ENCODE measurements around the gene EPB41L1.

The EPB41L1 gene

DNA sequence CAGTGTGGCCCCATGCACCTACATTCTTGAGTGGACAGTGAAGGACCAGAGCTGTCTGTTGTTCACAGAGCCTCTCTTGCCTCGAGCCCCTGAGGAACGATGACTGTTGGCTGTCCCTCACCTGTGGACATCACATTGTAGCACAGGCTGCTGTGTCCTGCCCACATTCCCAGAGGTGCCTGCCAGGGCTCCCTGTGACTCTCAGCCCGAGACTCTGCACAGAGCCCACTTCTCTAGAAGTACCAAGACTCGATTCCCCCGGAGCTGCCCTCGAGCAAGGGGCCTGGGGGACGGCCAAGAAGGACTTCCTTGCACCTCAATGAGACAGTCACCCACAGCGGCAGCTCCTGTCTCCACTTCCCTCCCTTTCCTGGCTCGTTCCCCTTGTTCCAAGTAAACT lies 123.0 kb downstream of the EPB41L1 start:
- CTCF ChIA-PET: interaction anchor here (0.8 kb wide), 2 partner anchors 121 to 160 kb away, joined by 3 to 5 read pairs; no protein-coding TSS in a partner anchor
- no peaks in the 10 kb centered on the region for H3K9me3 ChIP-seq (ENCODE audit: control insufficient read depth, insufficient read depth, low read depth, low read length)
- no peak overlapping the region for H3K4me3 ChIP-seq (ENCODE audit: low read depth, low read length)
- TF ChIP-seq IKZF3 (tag by site-specific recombination; IDR thresholded peaks at IDR 0.05) (no peak), REPIN1 (tag by site-specific recombination; IDR thresholded peaks at IDR 0.05; ENCODE audit: low read depth) (no peak), KLF9 (tag by site-specific recombination; IDR thresholded peaks at IDR 0.05; ENCODE audit: low read depth) (no peak), ZNF571 (tag by site-specific recombination; IDR thresholded peaks at IDR 0.05) (no peak), ZNF626 (tag by site-specific recombination; IDR thresholded peaks at IDR 0.05) (no peak), ZNF510 (tag by site-specific recombination; IDR thresholded peaks at IDR 0.05; ENCODE audit: insufficient replicate concordance) (no peak), ZNF132 (tag by site-specific recombination; IDR thresholded peaks at IDR 0.05; ENCODE audit: borderline replicate concordance) (no peak), ZNF610 (tag by site-specific recombination; IDR thresholded peaks at IDR 0.05; ENCODE audit: borderline replicate concordance) (no peak), ZNF580 (tag by site-specific recombination; IDR thresholded peaks at IDR 0.05) (no peak), KLF8 (tag by site-specific recombination; IDR thresholded peaks at IDR 0.05) (no peak), PRDM1 (tag by site-specific recombination; IDR thresholded peaks at IDR 0.05) (no peak), ZNF10 (tag by site-specific recombination; IDR thresholded peaks at IDR 0.05) (no peak), SALL2 (tag by site-specific recombination; IDR thresholded peaks at IDR 0.05; ENCODE audit: borderline replicate concordance) (no peak), SCRT2 (tag by site-specific recombination; IDR thresholded peaks at IDR 0.05) (no peak), ZFP41 (tag by site-specific recombination; IDR thresholded peaks at IDR 0.05; ENCODE audit: borderline replicate concordance) (no peak), KLF16 (tag by site-specific recombination; IDR thresholded peaks at IDR 0.05) (no peak)
- H3K4me1 ChIP-seq (ENCODE audit: control insufficient read depth, insufficient read depth, low read length): no peaks in the 10 kb centered on the region
- POLR2A ChIA-PET: no interaction called here
- no peak overlapping the region for H3K27ac ChIP-seq (ENCODE audit: extremely low read depth, low read depth, low read length)
- H3K36me3 ChIP-seq (ENCODE audit: control insufficient read depth in 2 of 2, insufficient read depth in 1 of 2, low read length in 2 of 2): no peaks in the 10 kb centered on the region

DNA sequence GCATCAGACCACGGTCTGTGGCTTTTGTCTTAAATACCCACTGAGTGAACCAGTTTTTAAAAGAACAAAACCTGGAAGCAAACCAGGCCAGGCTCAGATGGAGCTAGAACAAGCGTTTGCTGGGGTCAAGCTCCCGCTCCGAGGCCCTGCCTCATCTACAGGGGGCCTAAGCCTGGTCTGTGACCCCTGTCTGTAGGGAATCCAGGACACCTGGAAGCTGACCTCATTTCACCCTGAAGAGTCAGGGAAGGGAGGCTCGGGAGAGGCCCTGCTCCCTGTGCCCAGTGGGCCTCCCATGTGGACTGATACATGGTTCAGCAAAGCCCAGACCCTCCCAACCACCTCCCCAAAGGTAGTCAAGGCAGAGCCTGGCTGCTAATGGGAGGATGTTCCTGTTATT lies 124.8 kb downstream of the EPB41L1 start:
- Histone ChIP-seq H3K27ac (ENCODE audit: extremely low read depth, low read depth, low read length) (no peak overlapping the region), H3K4me1 (ENCODE audit: control insufficient read depth, insufficient read depth, low read length) (no peaks in the 10 kb centered on the region), H3K4me3 (ENCODE audit: low read depth, low read length) (no peak overlapping the region), H3K36me3 (ENCODE audit: control insufficient read depth in 2 of 2, insufficient read depth in 1 of 2, low read length in 2 of 2) (no peaks in the 10 kb centered on the region), H3K9me3 (ENCODE audit: control insufficient read depth, insufficient read depth, low read depth, low read length) (no peaks in the 10 kb centered on the region)
- TF ChIP-seq ZNF664 (tag by site-specific recombination; IDR thresholded peaks at IDR 0.05) (no peak), ZNF48 (tag by site-specific recombination; IDR thresholded peaks at IDR 0.05) (no peak), ZNF10 (tag by site-specific recombination; IDR thresholded peaks at IDR 0.05) (no peak), SP2 (tag by site-specific recombination; IDR thresholded peaks at IDR 0.05) (no peak)
- POLR2A ChIA-PET: no interaction called here
- CTCF ChIA-PET: interaction anchor here (1.2 kb wide), 1 partner anchor 12 kb away, joined by 3 read pairs; no protein-coding TSS in a partner anchor

DNA sequence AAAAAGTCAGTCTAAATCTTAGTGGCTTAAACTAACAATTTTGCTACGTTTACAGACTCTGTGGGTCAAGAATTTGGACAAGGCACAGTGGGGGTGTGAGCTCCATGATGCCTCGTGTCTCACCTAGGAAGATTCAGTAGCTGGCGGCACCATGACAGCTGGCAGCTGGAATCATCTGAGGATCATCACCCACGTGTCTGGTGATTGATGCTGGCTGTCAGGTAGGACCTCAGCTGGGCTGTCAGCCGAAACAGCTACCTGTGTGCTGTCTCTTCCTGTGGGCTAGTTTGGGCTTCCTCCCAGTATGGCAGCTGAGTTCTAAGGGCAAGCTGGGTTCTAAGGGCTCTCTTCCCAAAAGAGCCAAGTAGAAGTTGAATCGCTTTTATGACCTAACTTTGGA lies 125.2 kb downstream of the EPB41L1 start:
- no peaks in the 10 kb centered on the region for H3K36me3 ChIP-seq (ENCODE audit: control insufficient read depth in 2 of 2, insufficient read depth in 1 of 2, low read length in 2 of 2)
- CTCF ChIA-PET: no interaction called here
- H3K4me3 ChIP-seq (ENCODE audit: low read depth, low read length): no peak overlapping the region
- H3K27ac ChIP-seq (ENCODE audit: extremely low read depth, low read depth, low read length): no peak overlapping the region
- H3K4me1 ChIP-seq (ENCODE audit: control insufficient read depth, insufficient read depth, low read length): no peaks in the 10 kb centered on the region
- TF ChIP-seq TSHZ1 (tag by site-specific recombination; IDR thresholded peaks at IDR 0.05; ENCODE audit: borderline replicate concordance) (no peak), SP2 (tag by site-specific recombination; IDR thresholded peaks at IDR 0.05) (no peak), KLF1 (tag by site-specific recombination; IDR thresholded peaks at IDR 0.05) (no peak), HOXA7 (CRISPR knock-in tag; IDR thresholded peaks at IDR 0.05; ENCODE audit: borderline replicate concordance) (no peak), SCRT1 (tag by site-specific recombination; IDR thresholded peaks at IDR 0.05; ENCODE audit: borderline replicate concordance) (no peak)
- TF ChIP-seq, protein P1, sequence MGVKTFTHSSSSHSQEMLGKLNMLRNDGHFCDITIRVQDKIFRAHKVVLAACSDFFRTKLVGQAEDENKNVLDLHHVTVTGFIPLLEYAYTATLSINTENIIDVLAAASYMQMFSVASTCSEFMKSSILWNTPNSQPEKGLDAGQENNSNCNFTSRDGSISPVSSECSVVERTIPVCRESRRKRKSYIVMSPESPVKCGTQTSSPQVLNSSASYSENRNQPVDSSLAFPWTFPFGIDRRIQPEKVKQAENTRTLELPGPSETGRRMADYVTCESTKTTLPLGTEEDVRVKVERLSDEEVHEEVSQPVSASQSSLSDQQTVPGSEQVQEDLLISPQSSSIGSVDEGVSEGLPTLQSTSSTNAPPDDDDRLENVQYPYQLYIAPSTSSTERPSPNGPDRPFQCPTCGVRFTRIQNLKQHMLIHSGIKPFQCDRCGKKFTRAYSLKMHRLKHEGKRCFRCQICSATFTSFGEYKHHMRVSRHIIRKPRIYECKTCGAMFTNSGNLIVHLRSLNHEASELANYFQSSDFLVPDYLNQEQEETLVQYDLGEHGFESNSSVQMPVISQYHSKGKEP (tag by site-specific recombination; IDR thresholded peaks at IDR 0.05): no peak
- H3K9me3 ChIP-seq (ENCODE audit: control insufficient read depth, insufficient read depth, low read depth, low read length): no peaks in the 10 kb centered on the region
- POLR2A ChIA-PET: no interaction called here
